HG02642 (cell line): Measurements from ENCODE around the gene KRT17.
"Not testable (repeated sequence)": the region's sequence is repeated elsewhere in the genome, so short reads cannot be mapped to it uniquely, and the experiment has no call there.

ENCODE experiments used
- ATAC-seq: cut with Tn5 transposase; IDR thresholded peaks from one replicate; pipeline ENCODE4 v1.9.1; 2021; ENCODE audit warnings: mild to moderate bottlenecking; ENCODE audit not compliant: unreplicated experiment, poor library complexity

Gene KRT17

GRCh38 chr17:41606930-41607329 lies 17.4 kb downstream of the KRT17 start:
- ATAC-seq: not testable (repeated sequence)

GRCh38 chr17:41602524-41602923 lies 21.9 kb downstream of the KRT17 start:
- ATAC-seq: no peak

- no peak for ATAC-seq
Observed at GRCh38 chr17:41600318-41600717, 24.1 kb downstream of the KRT17 start.

GRCh38 chr17:41599680-41600079 lies 24.7 kb downstream of the KRT17 start:
- no peak for ATAC-seq

GRCh38 chr17:41595585-41595984 lies 28.8 kb downstream of the KRT17 start:
- ATAC-seq: no peak

- no peak for ATAC-seq
Observed at GRCh38 chr17:41594363-41594915, 29.9 kb downstream of the KRT17 start.

- no peak for ATAC-seq
Observed at GRCh38 chr17:41593306-41593981, 30.9 kb downstream of the KRT17 start.

GRCh38 chr17:41592601-41593305 lies 31.6 kb downstream of the KRT17 start:
- no peak for ATAC-seq

GRCh38 chr17:41589301-41589700 lies 35.1 kb downstream of the KRT17 start:
- no peak for ATAC-seq

- ATAC-seq: no peak
Observed at GRCh38 chr17:41588126-41588810, 36.1 kb downstream of the KRT17 start.

GRCh38 chr17:41586863-41587495 lies 37.4 kb downstream of the KRT17 start, which contains the start of gene KRT14:
Gene KRT14, minus strand, starts transcription at chr17:41586895. Its CDS starts 61 bp downstream, at chr17:41586834.
- no peak for ATAC-seq

GRCh38 chr17:41585301-41586056 lies 38.9 kb downstream of the KRT17 start:
- ATAC-seq: no peak

- not testable (repeated sequence) for ATAC-seq
Observed at GRCh38 chr17:41584331-41584927, 39.9 kb downstream of the KRT17 start.

GRCh38 chr17:41583137-41584127 lies 40.9 kb downstream of the KRT17 start:
- ATAC-seq: no peak

GRCh38 chr17:41582061-41582968 lies 42.1 kb downstream of the KRT17 start:
- ATAC-seq: not testable (repeated sequence)

- ATAC-seq: no peak
Observed at GRCh38 chr17:41581366-41582060, 42.9 kb downstream of the KRT17 start.
